GM10248 (cell line): ENCODE data around the gene SPPL3.

Source experiments
- CTCF ChIA-PET: fragments of 300-600 bp; sonication (Branson Sonifier 250); formaldehyde crosslinking; extraction: SDS; loops from one replicate; lab custom pipeline; 2021; ENCODE audit warnings: antibody characterized with exemption; lab: Yijun Ruan, JAX
- POLR2A ChIA-PET: fragments of 350-650 bp; sonication (Branson Sonifier 250); formaldehyde crosslinking; extraction: SDS; loops from one replicate; lab custom pipeline; 2020; ENCODE audit warnings: antibody characterized with exemption; lab: Yijun Ruan, JAX
- DNase-seq: peaks from one replicate; pipeline ENCODE4 v3.0.0; 2012; ENCODE audit errors: extremely low spot score
- CTCF ChIP-seq: IDR thresholded peaks from 2 replicates; pipeline ENCODE4 v1.5.1; 2012; ENCODE audit warnings: mild to moderate bottlenecking, low read depth; ENCODE audit errors: extremely low read depth, missing control alignments, control extremely low read depth

Gene SPPL3

GRCh38 chr12:120740871-120741270 is 163.3 kb downstream of the SPPL3 start:
- DNase-seq = no peak
- no peak for TF ChIP-seq CTCF
- CTCF ChIA-PET = no interaction called here
- POLR2A ChIA-PET = no interaction called here

GRCh38 chr12:120739821-120740613 is 164.1 kb downstream of the SPPL3 start:
- TF ChIP-seq CTCF = no peak
- DNase-seq = no peak
- ChIA-PET CTCF (interaction anchor here (1.4 to 1.8 kb wide), 2 partner anchors 11 to 91 kb away, joined by 4 to 5 read pairs; no protein-coding TSS in a partner anchor), POLR2A (no interaction called here)

- CTCF ChIA-PET = interaction anchor here (1.0 to 1.8 kb wide), 4 partner anchors 9 to 357 kb away, joined by 3 to 5 read pairs (median 4); no protein-coding TSS in a partner anchor
- POLR2A ChIA-PET = no interaction called here
- no peak for TF ChIP-seq CTCF
- no peak for DNase-seq
Observed at GRCh38 chr12:120739031-120739762, 165.0 kb downstream of the SPPL3 start.

- POLR2A ChIA-PET = no interaction called here
- DNase-seq = no peak
- no peak for TF ChIP-seq CTCF
- CTCF ChIA-PET = interaction anchor here (1.0 to 1.8 kb wide), 4 partner anchors 10 to 358 kb away, joined by 3 to 5 read pairs (median 4); no protein-coding TSS in a partner anchor
Observed at GRCh38 chr12:120738252-120739030, 165.7 kb downstream of the SPPL3 start.

- no peak for DNase-seq
- POLR2A ChIA-PET = no interaction called here
Observed at GRCh38 chr12:120737557-120738251, 166.5 kb downstream of the SPPL3 start.

More at GRCh38 chr12:120737557-120738251, 166.5 kb downstream of the SPPL3 start:
- no peak for TF ChIP-seq CTCF
- CTCF ChIA-PET = interaction anchor here (1.1 kb wide), 1 partner anchor 358 kb away, joined by 3 read pairs; no protein-coding TSS in a partner anchor
